HG03175 (cell line): ENCODE results near the gene NAGLU.
"Not testable (repeated sequence)": the region's sequence is repeated elsewhere in the genome, so short reads cannot be mapped to it uniquely, and the experiment has no call there.

Experiments
- ATAC-seq: cut with Tn5 transposase; IDR thresholded peaks from one replicate; pipeline ENCODE4 v1.9.1; 2021; ENCODE audit warnings: mild to moderate bottlenecking, moderate library complexity; ENCODE audit not compliant: unreplicated experiment

Gene NAGLU

GRCh38 chr17:42521036-42521435 lies 15.0 kb upstream of the NAGLU start:
- no peak for ATAC-seq

GRCh38 chr17:42521666-42522262 lies 14.3 kb upstream of the NAGLU start:
- no peak for ATAC-seq

GRCh38 chr17:42522263-42522790 lies 13.7 kb upstream of the NAGLU start:
- no peak for ATAC-seq

GRCh38 chr17:42522798-42523278 lies 13.2 kb upstream of the NAGLU start:
- no peak for ATAC-seq

- no peak for ATAC-seq
These were observed 10.8 kb upstream of the NAGLU start for GRCh38 chr17:42525221-42525620.

GRCh38 chr17:42526031-42526444 lies 10.0 kb upstream of the NAGLU start:
- no peak for ATAC-seq

- ATAC-seq: no peak
These were observed 8.1 kb upstream of the NAGLU start for GRCh38 chr17:42527932-42528331.

- ATAC-seq: no peak
These were observed 7.0 kb upstream of the NAGLU start for GRCh38 chr17:42529061-42529460.

- ATAC-seq: no peak
These were observed 5.0 kb upstream of the NAGLU start for GRCh38 chr17:42530952-42531454.

- ATAC-seq: no peak
These were observed 4.3 kb upstream of the NAGLU start for GRCh38 chr17:42531455-42532354.

GRCh38 chr17:42535155-42536047 lies 640 bp upstream of the NAGLU start:
- no peak for ATAC-seq

GRCh38 chr17:42536372-42537155 lies 523 bp downstream of the NAGLU start:
- ATAC-seq: peak; percentile 73

- ATAC-seq: no peak
These were observed 1.2 kb downstream of the NAGLU start for GRCh38 chr17:42537156-42537805.

- ATAC-seq: no peak
These were observed 1.9 kb downstream of the NAGLU start for GRCh38 chr17:42537826-42538451.

GRCh38 chr17:42538482-42538881 lies 2.4 kb downstream of the NAGLU start:
- ATAC-seq: no peak

- ATAC-seq: not testable (repeated sequence)
These were observed 4.5 kb downstream of the NAGLU start for GRCh38 chr17:42540558-42540957.

GRCh38 chr17:42541041-42541833 lies 5.2 kb downstream of the NAGLU start:
- no peak for ATAC-seq
